SU-DHL-6 (cell line): ENCODE measurements around the gene FURIN.

Experiments
- EZH2phosphoT487 ChIP-seq: fragments of 200-600 bp; sonication (generic), shearing (Covaris generic); conservative IDR thresholded peaks from 2 replicates; pipeline ENCODE4 v1.6.1; 2018; ENCODE audit warnings: mild to moderate bottlenecking, antibody characterized with exemption, low read length, moderate library complexity, mixed read lengths
- TF ChIP-seq, protein P1 (sequence below): fragments of 200-600 bp; sonication (generic); IDR thresholded peaks from one replicate; pipeline ENCODE4 v1.5.1; 2017; ENCODE audit warnings: antibody characterized with exemption, mild to moderate bottlenecking, low read length, moderate library complexity; ENCODE audit not compliant: insufficient read depth, poor library complexity, severe bottlenecking

DNA sequence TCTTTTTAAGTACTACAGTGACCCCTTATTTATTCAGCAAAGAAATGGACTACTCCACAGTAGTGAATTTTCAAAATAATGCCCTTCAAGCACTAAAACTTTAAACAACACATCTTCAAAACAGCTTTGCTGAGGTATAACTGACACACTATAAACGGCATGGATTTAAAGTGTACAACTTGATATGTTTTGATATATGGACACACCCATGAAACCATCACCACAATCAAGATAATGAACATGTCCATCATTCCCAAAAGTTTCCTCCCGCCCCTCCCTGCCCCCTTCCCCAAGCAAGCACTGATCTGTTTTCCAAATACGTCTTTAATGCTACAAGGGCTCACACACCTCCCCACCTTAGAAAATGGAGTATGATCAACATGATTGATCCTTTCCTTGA is 1.6 kb upstream of the FURIN start:
- TF ChIP-seq, protein P1, sequence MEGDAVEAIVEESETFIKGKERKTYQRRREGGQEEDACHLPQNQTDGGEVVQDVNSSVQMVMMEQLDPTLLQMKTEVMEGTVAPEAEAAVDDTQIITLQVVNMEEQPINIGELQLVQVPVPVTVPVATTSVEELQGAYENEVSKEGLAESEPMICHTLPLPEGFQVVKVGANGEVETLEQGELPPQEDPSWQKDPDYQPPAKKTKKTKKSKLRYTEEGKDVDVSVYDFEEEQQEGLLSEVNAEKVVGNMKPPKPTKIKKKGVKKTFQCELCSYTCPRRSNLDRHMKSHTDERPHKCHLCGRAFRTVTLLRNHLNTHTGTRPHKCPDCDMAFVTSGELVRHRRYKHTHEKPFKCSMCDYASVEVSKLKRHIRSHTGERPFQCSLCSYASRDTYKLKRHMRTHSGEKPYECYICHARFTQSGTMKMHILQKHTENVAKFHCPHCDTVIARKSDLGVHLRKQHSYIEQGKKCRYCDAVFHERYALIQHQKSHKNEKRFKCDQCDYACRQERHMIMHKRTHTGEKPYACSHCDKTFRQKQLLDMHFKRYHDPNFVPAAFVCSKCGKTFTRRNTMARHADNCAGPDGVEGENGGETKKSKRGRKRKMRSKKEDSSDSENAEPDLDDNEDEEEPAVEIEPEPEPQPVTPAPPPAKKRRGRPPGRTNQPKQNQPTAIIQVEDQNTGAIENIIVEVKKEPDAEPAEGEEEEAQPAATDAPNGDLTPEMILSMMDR: no peak
- no peak for TF ChIP-seq EZH2phosphoT487
